Nephron progenitor cell (in vitro differentiated cells): Measurements from ENCODE around the gene PKM.
A peak's percentile ranks its signal among the peaks of the same experiment; 100 is the strongest.
"Not testable (repeated sequence)": the region's sequence is repeated elsewhere in the genome, so short reads cannot be mapped to it uniquely, and the experiment has no call there.

Source experiments
- DNase-seq: peaks from one replicate; pipeline ENCODE4 v3.0.0; 2021
- H3K27ac Mint-ChIP-seq: 2 replicates; pipeline ENCODE4 v1.8.0; 2021; ENCODE audit warnings: mild to moderate bottlenecking, moderate library complexity, mixed read lengths
- H3K27me3 Mint-ChIP-seq: 2 replicates; pipeline ENCODE4 v1.8.0; 2021; ENCODE audit warnings: mild to moderate bottlenecking, low read depth, mixed read lengths; ENCODE audit not compliant: poor library complexity
- H3K36me3 Mint-ChIP-seq: 2 replicates; pipeline ENCODE4 v1.8.0; 2021; ENCODE audit warnings: low read depth, mixed read lengths
- H3K4me1 Mint-ChIP-seq: 2 replicates; pipeline ENCODE4 v1.8.0; 2021; ENCODE audit warnings: mixed read lengths
- H3K4me3 Mint-ChIP-seq: 2 replicates; pipeline ENCODE4 v1.8.0; 2021; ENCODE audit warnings: mild to moderate bottlenecking, moderate library complexity, mixed read lengths
- H3K9me3 Mint-ChIP-seq: 2 replicates; pipeline ENCODE4 v1.8.0; 2021; ENCODE audit warnings: mild to moderate bottlenecking, moderate library complexity, mixed read lengths
- CTCF ChIP-seq: fragments of 200-600 bp; sonication (generic); IDR thresholded peaks from 2 replicates; pipeline ENCODE4 v1.5.0; 2021; ENCODE audit warnings: antibody characterized with exemption

PKM gene

GRCh38 chr15:72172796-72173195, 58.2 kb downstream of the PKM start:
- TF ChIP-seq CTCF: no peak
- Mint-ChIP-seq H3K9me3 (no peaks in the 10 kb centered on the region), H3K27ac (no peak overlapping the region), H3K4me1 (peaks cover 64% of the 10 kb centered on the region), H3K27me3 (peaks cover 14% of the 10 kb centered on the region), H3K4me3 (no peak overlapping the region), H3K36me3 (no peaks in the 10 kb centered on the region)
- no peak for DNase-seq

- not testable (repeated sequence) for H3K36me3 Mint-ChIP-seq, H3K9me3 Mint-ChIP-seq, DNase-seq, H3K27ac Mint-ChIP-seq, H3K4me3 Mint-ChIP-seq
- Mint-ChIP-seq H3K4me1 (peaks cover 58% of the 10 kb centered on the region), H3K27me3 (peaks cover 15% of the 10 kb centered on the region)
These were observed 59.0 kb downstream of the PKM start for GRCh38 chr15:72171978-72172377.

- no peak overlapping the region for H3K4me3 Mint-ChIP-seq
- H3K27ac Mint-ChIP-seq: no peak overlapping the region
- no peak for DNase-seq
- peaks cover 48% of the 10 kb centered on the region for H3K4me1 Mint-ChIP-seq
- H3K9me3 Mint-ChIP-seq: no peaks in the 10 kb centered on the region
- no peak for TF ChIP-seq CTCF
- peaks cover 20% of the 10 kb centered on the region for H3K27me3 Mint-ChIP-seq
- no peaks in the 10 kb centered on the region for H3K36me3 Mint-ChIP-seq
These were observed 60.3 kb downstream of the PKM start for GRCh38 chr15:72170691-72171090.

GRCh38 chr15:72169921-72170611, 60.9 kb downstream of the PKM start:
- H3K27ac Mint-ChIP-seq: no peak overlapping the region
- H3K9me3 Mint-ChIP-seq: no peaks in the 10 kb centered on the region
- peaks cover 42% of the 10 kb centered on the region for H3K4me1 Mint-ChIP-seq
- no peaks in the 10 kb centered on the region for H3K36me3 Mint-ChIP-seq
- H3K27me3 Mint-ChIP-seq: peaks cover 15% of the 10 kb centered on the region
- H3K4me3 Mint-ChIP-seq: no peak overlapping the region
- no peak for TF ChIP-seq CTCF
- DNase-seq: no peak

- TF ChIP-seq CTCF: no peak
- peaks cover 16% of the 10 kb centered on the region for H3K27me3 Mint-ChIP-seq
- H3K4me3 Mint-ChIP-seq: no peak overlapping the region
- H3K27ac Mint-ChIP-seq: no peak overlapping the region
- H3K4me1 Mint-ChIP-seq: peaks cover 35% of the 10 kb centered on the region
- no peaks in the 10 kb centered on the region for H3K36me3 Mint-ChIP-seq
- H3K9me3 Mint-ChIP-seq: no peaks in the 10 kb centered on the region
- DNase-seq: no peak
These were observed 61.6 kb downstream of the PKM start for GRCh38 chr15:72169236-72169920.

GRCh38 chr15:72168808-72169190, 62.2 kb downstream of the PKM start:
- Mint-ChIP-seq H3K27me3 (peaks cover 17% of the 10 kb centered on the region), H3K27ac (peak overlapping the region; percentile 80), H3K36me3 (no peaks in the 10 kb centered on the region), H3K9me3 (no peaks in the 10 kb centered on the region), H3K4me1 (peaks cover 29% of the 10 kb centered on the region), H3K4me3 (no peak overlapping the region)
- no peak for DNase-seq
- no peak for TF ChIP-seq CTCF
